ENCODE data around the gene TOP1. TPM values are rescaled to one million over a fixed set of nuclear protein-coding genes. Genes with fewer than 3 reads are reported as not detected.

The TOP1 gene
- total RNA-seq, 1 experiment from 2014 or later = 129 TPM

GRCh38 chr20:41137614-41138474 is 109.2 kb downstream of the TOP1 start:
- H3K4me3 Mint-ChIP-seq (ENCODE audit: low read depth, unreplicated experiment) = peak overlapping the region; percentile 78
- peaks cover 50% of the 10 kb centered on the region for H3K4me1 Mint-ChIP-seq (ENCODE audit: low read depth, unreplicated experiment)

GRCh38 chr20:41138475-41139226 is 110.0 kb downstream of the TOP1 start:
- Mint-ChIP-seq H3K4me1 (ENCODE audit: low read depth, unreplicated experiment) (peaks cover 50% of the 10 kb centered on the region), H3K36me3 (ENCODE audit: insufficient read depth, unreplicated experiment) (peaks cover 40% of the 10 kb centered on the region), H3K27me3 (ENCODE audit: unreplicated experiment) (no peaks in the 10 kb centered on the region), H3K9me3 (ENCODE audit: low read depth, unreplicated experiment) (no peaks in the 10 kb centered on the region), H3K4me3 (ENCODE audit: low read depth, unreplicated experiment) (peak overlapping the region; percentile 78), H3K27ac (ENCODE audit: unreplicated experiment) (peak overlapping the region; percentile 48)
- CTCF ChIA-PET = interaction anchor here (0.6 to 1.7 kb wide), 5 partner anchors 106 to 335 kb away, joined by 3 to 9 read pairs (median 3); partner anchors contain the start of gene LPIN3
- BruUV-seq (replicated peaks) = no TSS peak
- intact Hi-C loops (cut with micrococcal nuclease; ENCODE audit: unreplicated experiment) = no loop called here
- no peak for DNase-seq
- no peak for TF ChIP-seq CTCF (IDR thresholded peaks at IDR 0.05; ENCODE audit: unreplicated experiment)

More at GRCh38 chr20:41137614-41138474, 109.2 kb downstream of the TOP1 start:
- BruUV-seq (replicated peaks) = no TSS peak
- H3K9me3 Mint-ChIP-seq (ENCODE audit: low read depth, unreplicated experiment) = no peaks in the 10 kb centered on the region
- no peaks in the 10 kb centered on the region for H3K27me3 Mint-ChIP-seq (ENCODE audit: unreplicated experiment)
- intact Hi-C loops (cut with micrococcal nuclease; ENCODE audit: unreplicated experiment) = no loop called here
- DNase-seq = peak; percentile 77
- CTCF ChIA-PET = interaction anchor here (0.6 to 2.9 kb wide), 6 partner anchors 107 to 336 kb away, joined by 3 to 56 read pairs (median 4); partner anchors contain the start of gene LPIN3
- TF ChIP-seq CTCF (IDR thresholded peaks at IDR 0.05; ENCODE audit: unreplicated experiment) = no peak
- peak overlapping the region; percentile 48 for H3K27ac Mint-ChIP-seq (ENCODE audit: unreplicated experiment)
- H3K36me3 Mint-ChIP-seq (ENCODE audit: insufficient read depth, unreplicated experiment) = peaks cover 40% of the 10 kb centered on the region

GRCh38 chr20:41139227-41140093 is 110.8 kb downstream of the TOP1 start:
- Mint-ChIP-seq H3K9me3 (ENCODE audit: low read depth, unreplicated experiment) (no peaks in the 10 kb centered on the region), H3K27ac (ENCODE audit: unreplicated experiment) (no peak overlapping the region), H3K36me3 (ENCODE audit: insufficient read depth, unreplicated experiment) (peaks cover 40% of the 10 kb centered on the region), H3K4me3 (ENCODE audit: low read depth, unreplicated experiment) (peak overlapping the region; percentile 78), H3K27me3 (ENCODE audit: unreplicated experiment) (no peaks in the 10 kb centered on the region), H3K4me1 (ENCODE audit: low read depth, unreplicated experiment) (peaks cover 50% of the 10 kb centered on the region)
- no peak for DNase-seq
- intact Hi-C loops (cut with micrococcal nuclease; ENCODE audit: unreplicated experiment) = no loop called here
- TSS peak; percentile 16 for BruUV-seq (replicated peaks)
- CTCF ChIA-PET = interaction anchor here (1.7 kb wide), 1 partner anchor 201 kb away, joined by 9 read pairs; the partner anchor contains the start of gene LPIN3
- no peak for TF ChIP-seq CTCF (IDR thresholded peaks at IDR 0.05; ENCODE audit: unreplicated experiment)

All from Calu3 (cell line).